ENCODE measurements around the gene CCDC192. TPM values are rescaled to one million over a fixed set of nuclear protein-coding genes. Genes with fewer than 3 reads are reported as not detected.

CCDC192 gene
- total RNA-seq, 1 donor from 2014 or later = not detected

DNA sequence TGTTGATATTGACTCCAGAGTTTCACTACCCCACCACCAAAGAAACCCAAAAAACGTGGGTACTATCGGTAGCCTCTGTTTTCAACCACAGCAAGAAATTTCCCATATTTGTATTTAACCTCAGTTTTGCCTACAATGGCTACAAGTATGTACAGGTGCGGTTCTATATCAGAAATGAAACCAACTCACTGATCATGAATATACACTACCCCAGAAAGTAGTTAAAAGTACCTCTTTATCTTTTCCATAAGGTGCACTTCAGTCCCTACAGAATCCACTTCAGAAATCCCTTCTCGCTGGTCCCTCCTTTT lies 239.8 kb downstream of the CCDC192 start:
- Mint-ChIP-seq H3K4me1 (peaks cover 30% of the 10 kb centered on the region), H3K27ac (peak overlapping the region; percentile 28), H3K36me3 (peaks cover 2% of the 10 kb centered on the region), H3K9me3 (no peaks in the 10 kb centered on the region), H3K4me3 (no peak overlapping the region), H3K27me3 (ENCODE audit: insufficient read depth, low read depth) (peaks cover 9% of the 10 kb centered on the region)
- Histone ChIP-seq H3K9ac (no peak overlapping the region), H3K27me3 (peaks cover 26% of the 10 kb centered on the region), H2AFZ (replicated peaks) (no peak overlapping the region), H3F3A (ENCODE audit: low read depth) (no peaks in the 10 kb centered on the region), H3K4me2 (no peak overlapping the region), H3K4me1 (peaks cover 18% of the 10 kb centered on the region), H3K27ac (no peak overlapping the region), H3K79me2 (ENCODE audit: low read depth) (no peaks in the 10 kb centered on the region), H4K20me1 (ENCODE audit: low read depth) (peaks cover 4% of the 10 kb centered on the region), H3K36me3 (no peaks in the 10 kb centered on the region), H3K9me3 (ENCODE audit: low read depth) (no peaks in the 10 kb centered on the region), H3K4me3 (no peak overlapping the region)
- no peak for TF ChIP-seq EZH2phosphoT487 (IDR thresholded peaks at IDR 0.05)
- TF ChIP-seq EZH2 (IDR thresholded peaks at IDR 0.05) = no peak
- TF ChIP-seq CTCF (IDR thresholded peaks at IDR 0.05) = no peak
- DNase-seq (ENCODE audit: low spot score) = no peak

DNA sequence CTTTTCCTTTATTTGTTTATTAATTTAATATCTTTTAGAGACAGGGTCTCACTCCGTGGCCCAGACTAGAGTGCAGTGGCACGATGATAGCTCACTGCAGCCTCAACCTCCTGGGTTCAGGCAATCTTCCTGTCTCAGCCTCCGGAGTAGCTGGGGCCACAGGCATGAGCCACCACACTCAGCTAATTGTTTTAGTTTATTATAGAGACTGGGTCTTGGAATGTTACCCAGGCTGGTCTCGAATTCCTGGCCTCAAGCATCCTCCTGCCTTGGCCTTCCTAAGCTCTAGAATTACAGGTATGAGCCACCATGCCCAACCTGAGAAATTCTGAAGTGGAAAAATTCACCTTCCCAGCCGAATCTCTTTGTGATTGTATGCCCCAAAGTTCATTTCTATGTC lies 240.9 kb downstream of the CCDC192 start:
- Mint-ChIP-seq H3K9me3 (no peaks in the 10 kb centered on the region), H3K27ac (no peak overlapping the region), H3K27me3 (ENCODE audit: insufficient read depth, low read depth) (peaks cover 9% of the 10 kb centered on the region), H3K36me3 (no peaks in the 10 kb centered on the region), H3K4me1 (peaks cover 27% of the 10 kb centered on the region), H3K4me3 (no peak overlapping the region)
- no peaks in the 10 kb centered on the region for H3F3A ChIP-seq (ENCODE audit: low read depth)
- peaks cover 14% of the 10 kb centered on the region for H3K27me3 ChIP-seq
- H3K36me3 ChIP-seq = no peaks in the 10 kb centered on the region
- H3K79me2 ChIP-seq (ENCODE audit: low read depth) = no peaks in the 10 kb centered on the region
- H3K9me3 ChIP-seq (ENCODE audit: low read depth) = no peaks in the 10 kb centered on the region
- TF ChIP-seq EZH2 (IDR thresholded peaks at IDR 0.05) (no peak), CTCF (IDR thresholded peaks at IDR 0.05) (no peak), EZH2phosphoT487 (IDR thresholded peaks at IDR 0.05) (no peak)
- peaks cover 4% of the 10 kb centered on the region for H4K20me1 ChIP-seq (ENCODE audit: low read depth)
- no peak overlapping the region for H2AFZ ChIP-seq (replicated peaks)
- no peak for DNase-seq (ENCODE audit: low spot score)
- peaks cover 18% of the 10 kb centered on the region for H3K4me1 ChIP-seq
- H3K27ac ChIP-seq = no peak overlapping the region
- no peak overlapping the region for H3K4me3 ChIP-seq
- no peak overlapping the region for H3K4me2 ChIP-seq
- H3K9ac ChIP-seq = no peak overlapping the region

DNA sequence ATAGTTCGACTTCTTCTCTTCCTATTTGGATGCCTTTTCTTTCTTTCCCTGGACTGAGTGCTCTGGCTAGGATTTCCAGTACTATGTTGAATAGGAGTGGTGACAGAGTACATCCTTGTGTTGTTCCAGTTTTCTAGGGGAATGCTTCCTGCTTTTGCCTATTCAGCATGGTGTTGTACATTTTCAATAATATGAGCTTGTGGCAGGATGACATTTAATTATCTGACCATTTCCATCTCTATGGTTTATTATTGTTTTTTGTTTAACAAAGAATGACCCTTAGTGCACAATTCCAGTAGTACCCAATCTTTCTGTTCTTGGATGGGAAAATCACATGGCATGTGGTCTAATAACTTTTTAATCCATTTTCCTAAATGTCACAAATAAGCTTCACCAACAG lies 244.8 kb downstream of the CCDC192 start:
- Mint-ChIP-seq H3K36me3 (no peaks in the 10 kb centered on the region), H3K9me3 (no peaks in the 10 kb centered on the region), H3K4me1 (peaks cover 8% of the 10 kb centered on the region), H3K27ac (no peak overlapping the region), H3K4me3 (no peak overlapping the region), H3K27me3 (ENCODE audit: insufficient read depth, low read depth) (peaks cover 8% of the 10 kb centered on the region)
- H3K9me3 ChIP-seq (ENCODE audit: low read depth) = no peaks in the 10 kb centered on the region
- H3K9ac ChIP-seq = no peak overlapping the region
- no peaks in the 10 kb centered on the region for H3K36me3 ChIP-seq
- no peak overlapping the region for H2AFZ ChIP-seq (replicated peaks)
- no peaks in the 10 kb centered on the region for H4K20me1 ChIP-seq (ENCODE audit: low read depth)
- H3F3A ChIP-seq (ENCODE audit: low read depth) = no peaks in the 10 kb centered on the region
- TF ChIP-seq EZH2phosphoT487 (IDR thresholded peaks at IDR 0.05) (no peak), EZH2 (IDR thresholded peaks at IDR 0.05) (no peak), CTCF (IDR thresholded peaks at IDR 0.05) (no peak)
- no peak for DNase-seq (ENCODE audit: low spot score)
- no peaks in the 10 kb centered on the region for H3K79me2 ChIP-seq (ENCODE audit: low read depth)
- H3K4me3 ChIP-seq = no peak overlapping the region
- H3K27ac ChIP-seq = no peak overlapping the region
- no peaks in the 10 kb centered on the region for H3K4me1 ChIP-seq
- H3K4me2 ChIP-seq = no peak overlapping the region
- no peaks in the 10 kb centered on the region for H3K27me3 ChIP-seq
